BLaER1 treated with 17β-estradiol and CSF1 and Interleukin-3, amounts not matched to agents 10 nM and 100 nM (cell line): ENCODE data around the gene TMEM222.

Source experiments
- H3K27ac ChIP-seq, 11 experiments: shearing (Covaris generic); formaldehyde crosslinking; 2 replicates each; pipeline ENCODE4 v1.8.1; 2022
- H3K27me3 ChIP-seq, 11 experiments: shearing (Covaris generic); formaldehyde crosslinking; 2 replicates each; pipeline ENCODE4 v1.8.1; 2022
- H3K36me3 ChIP-seq, 11 experiments: shearing (Covaris generic); formaldehyde crosslinking; 2 replicates each; pipeline ENCODE4 v1.8.1; 2022
- H3K4me1 ChIP-seq, 10 experiments: shearing (Covaris generic); formaldehyde crosslinking; 2 replicates each; pipeline ENCODE4 v1.8.1; 2022
- H3K4me2 ChIP-seq, 11 experiments: shearing (Covaris generic); formaldehyde crosslinking; 2 replicates each; pipeline ENCODE4 v1.8.1; 2022
- H3K4me3 ChIP-seq, 10 experiments: shearing (Covaris generic); formaldehyde crosslinking; 2 replicates each; pipeline ENCODE4 v1.8.1; 2022
- H3K9ac ChIP-seq, 11 experiments: shearing (Covaris generic); formaldehyde crosslinking; 2 replicates each; pipeline ENCODE4 v1.8.1; 2022
- H3K9me3 ChIP-seq, 11 experiments: shearing (Covaris generic); formaldehyde crosslinking; replicated peaks in 1 of 11; 2 replicates each; pipeline ENCODE4 v1.8.1; 2022
- H4K20me1 ChIP-seq, 11 experiments: shearing (Covaris generic); formaldehyde crosslinking; 2 replicates each; pipeline ENCODE4 v1.8.1; 2022
- Cebpa-rat ChIP-seq, 11 experiments: shearing (Covaris generic); IDR thresholded peaks; 2 replicates each; pipeline ENCODE4 v1.8.1; 2022

Gene TMEM222

DNA sequence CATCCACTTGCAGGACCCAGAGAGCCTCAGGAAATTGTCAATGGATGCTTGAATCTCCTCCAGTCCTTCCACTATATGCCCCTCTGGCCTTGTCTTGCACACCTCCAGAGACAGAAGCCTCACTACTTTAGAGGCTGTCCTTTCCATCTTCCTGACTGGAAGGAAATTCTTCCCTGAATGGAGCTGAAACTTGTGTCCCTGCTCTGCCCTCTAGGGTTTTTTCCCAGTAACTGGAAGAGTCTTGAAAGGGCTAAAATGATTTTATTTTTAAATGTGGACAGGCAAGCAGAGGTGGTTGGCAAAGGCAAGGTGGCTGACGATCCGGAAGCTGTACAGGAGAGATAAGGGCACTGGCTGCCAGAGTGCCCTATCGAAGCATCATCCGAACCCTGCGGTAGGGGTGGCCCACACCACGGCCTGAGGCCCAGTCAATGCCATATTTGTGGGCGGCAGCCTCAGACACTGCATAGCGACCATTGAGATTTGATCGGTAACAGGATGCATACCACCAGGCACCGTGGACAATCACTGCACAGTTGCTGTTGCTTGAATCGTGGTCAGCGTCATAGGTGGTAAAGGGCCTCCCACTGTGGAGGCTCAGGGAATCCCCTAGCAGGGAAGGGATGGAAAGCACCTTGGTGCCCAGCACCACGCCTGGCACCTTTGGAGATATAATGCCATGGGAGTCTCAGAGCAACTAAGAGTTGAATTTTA lies 47.1 kb downstream of the TMEM222 start:
- Histone ChIP-seq H3K9ac (peak overlapping the region in 5 of 11 experiments; percentile 1 to 33 (median 21); a peak in 7 of 22 replicates), H3K27ac (peak overlapping the region in 8 of 11 experiments; percentile 29 to 60 (median 50); a peak in 13 of 22 replicates), H3K27me3 (no peaks in the 10 kb centered on the region), H3K9me3 (no peaks in the 10 kb centered on the region), H3K4me1 (peaks cover 51 to 93% (median 83%) of the 10 kb centered on the region in 10 experiments), H3K36me3 (0 out of 22 replicates have a peak, but pooled peaks cover 0 to 6% (median 0%) of the 10 kb centered on the region in 11 experiments), H3K4me2 (peak overlapping the region; percentile 35 to 100 (median 90)), H3K4me3 (no peak overlapping the region), H4K20me1 (peaks cover 0 to 6% (median 0%) of the 10 kb centered on the region in 11 experiments; a peak in 1 of 22 replicates)
- TF ChIP-seq Cebpa-rat (IDR thresholded peaks at IDR 0.05): 0 out of 22 replicates have a peak, but pooled peaks of 2 of the 11 experiments have one; percentile 8 to 13

DNA sequence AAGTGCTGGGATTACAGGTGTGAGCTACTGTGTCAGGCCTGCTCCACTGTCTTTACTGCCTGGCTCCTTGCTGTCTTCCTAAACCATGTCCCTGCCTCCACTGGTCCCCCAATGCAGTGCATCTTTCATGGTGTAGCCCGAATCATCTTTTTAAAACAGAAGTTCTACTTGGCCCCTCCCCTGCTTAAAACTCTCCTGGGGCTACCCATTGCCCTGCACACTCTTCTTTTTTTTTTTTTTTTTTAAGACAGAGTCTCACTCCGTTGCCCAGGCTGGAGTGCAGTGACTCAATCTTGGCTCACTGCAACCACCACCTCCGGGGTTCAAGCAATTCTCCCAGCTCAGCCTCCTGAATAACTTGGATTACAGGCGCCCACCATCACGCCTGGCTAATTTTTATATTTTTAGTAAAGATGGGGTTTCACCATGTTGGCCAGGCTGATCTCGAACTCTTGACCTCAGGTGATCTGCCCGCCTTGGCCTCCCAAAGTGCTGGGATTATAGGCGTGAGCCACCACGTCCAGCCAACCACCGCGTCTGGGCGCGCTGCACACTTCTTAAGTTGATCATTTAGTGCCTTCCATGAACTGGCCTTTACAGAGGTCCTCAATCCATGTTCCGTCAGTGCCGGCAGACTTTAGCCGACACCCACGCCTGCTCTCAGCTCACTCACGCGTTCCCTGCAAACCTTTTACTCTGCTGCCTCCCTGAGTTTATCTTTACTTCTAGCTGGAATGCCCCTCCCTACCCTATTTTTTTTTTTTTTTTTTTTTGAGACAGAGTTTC lies 50.3 kb downstream of the TMEM222 start:
- Histone ChIP-seq H3K27ac (no peak overlapping the region), H3K4me3 (no peak overlapping the region), H4K20me1 (no peaks in the 10 kb centered on the region), H3K9ac (no peak overlapping the region; a peak in 1 of 22 replicates), H3K9me3 (no peaks in the 10 kb centered on the region), H3K4me1 (peaks cover 34 to 86% (median 76%) of the 10 kb centered on the region in 10 experiments), H3K4me2 (peak overlapping the region in 10 of 11 experiments; percentile 10 to 97 (median 46); a peak in 15 of 22 replicates), H3K36me3 (no peaks in the 10 kb centered on the region), H3K27me3 (no peaks in the 10 kb centered on the region)
- no peak for TF ChIP-seq Cebpa-rat (IDR thresholded peaks at IDR 0.05)

DNA sequence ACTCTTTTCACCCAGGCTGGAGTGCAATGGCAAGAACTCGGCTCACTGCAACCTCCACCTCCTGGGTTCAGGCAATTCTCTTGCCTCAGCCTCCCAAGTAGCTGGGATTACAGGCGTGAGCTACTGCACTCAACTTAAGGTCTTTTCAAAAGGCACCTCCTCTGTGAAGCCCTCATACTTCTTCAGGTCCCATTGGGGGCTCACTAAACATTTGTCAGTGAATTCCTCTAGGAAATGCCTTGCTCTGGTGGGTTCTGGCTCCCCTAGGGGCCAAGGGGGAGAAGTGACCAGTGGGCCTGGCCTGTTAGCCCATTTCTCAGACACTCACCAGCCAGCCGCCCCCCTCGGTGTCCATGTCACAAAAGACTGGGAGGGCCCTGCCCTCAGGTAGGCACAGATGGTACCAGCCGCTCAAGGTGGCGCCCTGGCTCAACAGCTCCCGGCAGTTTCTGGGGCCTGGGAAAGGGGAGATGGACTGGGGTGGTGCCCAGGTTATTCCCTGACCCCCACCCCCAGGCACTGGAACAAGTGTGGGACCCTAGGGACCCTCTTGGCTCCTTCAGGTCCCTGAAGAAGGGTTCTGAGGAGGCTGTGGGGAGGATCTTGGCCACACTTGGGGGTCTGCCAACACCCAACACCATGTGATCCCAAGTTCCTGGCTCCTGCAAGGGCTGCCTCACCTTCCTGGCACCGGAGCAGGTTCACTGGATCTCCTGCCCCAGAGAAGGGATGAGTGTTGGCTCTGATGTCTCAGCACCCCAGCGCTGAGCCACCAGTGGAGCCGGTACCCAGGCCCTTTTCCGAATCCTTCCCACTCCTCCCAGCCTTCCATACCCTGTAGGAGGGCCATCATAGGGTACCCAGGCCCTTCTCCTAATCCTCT lies 51.1 kb downstream of the TMEM222 start:
- Histone ChIP-seq H4K20me1 (no peaks in the 10 kb centered on the region), H3K9me3 (no peaks in the 10 kb centered on the region), H3K4me2 (peak overlapping the region in 8 of 11 experiments; percentile 10 to 97 (median 52); a peak in 11 of 22 replicates), H3K4me1 (peaks cover 32 to 86% (median 74%) of the 10 kb centered on the region in 10 experiments), H3K27ac (peak overlapping the region in 3 of 11 experiments; percentile 5 to 40 (median 30); a peak in 2 of 22 replicates), H3K36me3 (no peaks in the 10 kb centered on the region), H3K9ac (peak overlapping the region in 1 of 11 experiments; percentile 25; a peak in 1 of 22 replicates), H3K4me3 (no peak overlapping the region), H3K27me3 (no peaks in the 10 kb centered on the region)
- no peak for TF ChIP-seq Cebpa-rat (IDR thresholded peaks at IDR 0.05)

DNA sequence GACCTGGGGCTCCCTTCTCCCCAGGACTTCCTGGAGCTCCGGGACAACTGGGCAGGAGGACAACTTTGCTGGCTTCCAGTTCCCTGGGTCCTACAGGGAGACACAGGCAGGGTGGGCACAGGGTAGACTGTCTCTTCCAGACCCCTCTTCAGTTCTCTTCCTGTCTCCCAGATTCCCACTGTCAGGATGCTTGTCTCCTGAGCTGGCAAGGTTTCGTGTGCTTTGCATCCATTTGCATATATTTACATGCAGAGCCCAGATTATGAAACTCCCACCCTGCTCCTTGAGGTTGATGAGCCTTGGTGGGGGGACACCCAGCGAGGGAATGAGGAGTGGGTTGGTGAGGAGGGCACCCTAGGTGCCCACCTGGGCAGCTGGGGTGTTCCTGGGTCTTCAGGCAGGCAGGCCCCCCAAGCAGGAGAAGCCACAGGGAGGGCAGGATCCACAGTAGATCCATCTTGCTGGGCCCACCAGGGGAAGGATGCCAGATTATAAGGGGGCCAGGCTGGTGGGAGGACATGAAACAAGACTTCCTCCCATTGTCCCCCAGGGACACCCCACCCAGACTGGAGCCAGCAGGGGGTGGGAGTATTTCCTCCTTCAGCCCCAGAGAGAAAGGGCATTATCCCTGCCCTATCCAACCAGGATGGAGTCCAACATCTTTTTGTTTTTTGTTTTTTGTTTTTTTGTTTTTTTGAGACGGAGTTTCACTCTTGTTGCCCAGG lies 52.6 kb downstream of the TMEM222 start, which contains the start of gene FCN3:
TSS of gene FCN3 (minus strand) at position 463 of the 725 bp plus-strand sequence. CDS start at position 457, 6 bp downstream.
- TF ChIP-seq Cebpa-rat (IDR thresholded peaks at IDR 0.05): no peak
- no peaks in the 10 kb centered on the region for H3K36me3 ChIP-seq
- H3K4me3 ChIP-seq: no peak within 1 kb of the TSS
- no peaks in the 10 kb centered on the region for H3K9me3 ChIP-seq
- no peaks in the 10 kb centered on the region for H4K20me1 ChIP-seq
- H3K27ac ChIP-seq: peak within 1 kb of the TSS in 5 of 11 experiments; percentile 3 to 59 (median 31); a peak in 7 of 22 replicates
- peak within 1 kb of the TSS in 3 of 11 experiments; percentile 3 to 46 (median 8); a peak in 3 of 22 replicates for H3K9ac ChIP-seq
- H3K27me3 ChIP-seq: no peaks in the 10 kb centered on the region
- peaks cover 19 to 78% (median 65%) of the 10 kb centered on the region in 10 experiments for H3K4me1 ChIP-seq
- peak within 1 kb of the TSS in 10 of 11 experiments; percentile 23 to 97 (median 78); a peak in 19 of 22 replicates for H3K4me2 ChIP-seq

DNA sequence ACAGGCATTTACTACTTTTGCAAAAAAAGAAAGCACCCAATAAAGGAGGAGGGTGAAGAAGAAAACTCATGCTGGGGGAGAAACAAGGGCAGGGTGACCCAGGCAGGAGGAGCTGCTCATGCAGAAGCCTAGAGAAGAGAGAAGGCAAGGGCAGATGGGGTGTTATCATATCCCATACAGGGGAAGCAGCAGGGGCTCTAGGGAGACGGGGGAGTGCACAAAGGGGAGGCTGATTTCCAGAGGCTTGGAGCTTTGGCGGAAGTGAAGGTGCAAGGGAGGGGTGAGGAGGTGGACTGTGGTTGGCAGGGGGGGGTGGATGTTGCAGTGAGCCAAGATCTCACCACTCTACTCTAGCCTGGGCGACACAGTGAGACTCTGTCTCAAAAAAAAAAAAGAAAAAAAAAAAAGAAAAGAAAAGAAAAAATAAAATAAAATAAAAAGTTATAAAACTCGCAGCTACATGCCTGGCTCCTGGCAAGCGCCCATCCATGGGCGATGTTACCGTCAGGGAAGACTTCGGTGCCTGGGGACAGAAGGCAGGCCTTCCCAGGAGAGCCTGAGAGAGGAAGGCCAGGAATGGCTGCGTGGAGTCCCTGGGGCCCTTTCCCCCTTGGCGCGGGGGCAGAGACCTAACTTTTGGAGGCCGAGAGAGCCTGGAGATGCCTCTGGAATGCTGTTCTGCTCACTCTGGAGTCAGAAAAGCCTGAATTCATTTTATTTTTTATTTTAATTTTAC lies 56.0 kb downstream of the TMEM222 start:
- H3K9me3 ChIP-seq: no peaks in the 10 kb centered on the region
- no peaks in the 10 kb centered on the region for H3K27me3 ChIP-seq
- H3K9ac ChIP-seq: peak overlapping the region in 1 of 11 experiments; percentile 18; a peak in 2 of 22 replicates
- H3K4me2 ChIP-seq: peak overlapping the region in 7 of 11 experiments; percentile 17 to 62 (median 25); a peak in 13 of 22 replicates
- H3K4me1 ChIP-seq: peaks cover 17 to 45% (median 35%) of the 10 kb centered on the region in 10 experiments; a peak in 19 of 20 replicates
- H3K4me3 ChIP-seq: no peak overlapping the region
- no peak for TF ChIP-seq Cebpa-rat (IDR thresholded peaks at IDR 0.05)
- H3K27ac ChIP-seq: no peak overlapping the region
- H3K36me3 ChIP-seq: no peaks in the 10 kb centered on the region
- H4K20me1 ChIP-seq: no peaks in the 10 kb centered on the region

DNA sequence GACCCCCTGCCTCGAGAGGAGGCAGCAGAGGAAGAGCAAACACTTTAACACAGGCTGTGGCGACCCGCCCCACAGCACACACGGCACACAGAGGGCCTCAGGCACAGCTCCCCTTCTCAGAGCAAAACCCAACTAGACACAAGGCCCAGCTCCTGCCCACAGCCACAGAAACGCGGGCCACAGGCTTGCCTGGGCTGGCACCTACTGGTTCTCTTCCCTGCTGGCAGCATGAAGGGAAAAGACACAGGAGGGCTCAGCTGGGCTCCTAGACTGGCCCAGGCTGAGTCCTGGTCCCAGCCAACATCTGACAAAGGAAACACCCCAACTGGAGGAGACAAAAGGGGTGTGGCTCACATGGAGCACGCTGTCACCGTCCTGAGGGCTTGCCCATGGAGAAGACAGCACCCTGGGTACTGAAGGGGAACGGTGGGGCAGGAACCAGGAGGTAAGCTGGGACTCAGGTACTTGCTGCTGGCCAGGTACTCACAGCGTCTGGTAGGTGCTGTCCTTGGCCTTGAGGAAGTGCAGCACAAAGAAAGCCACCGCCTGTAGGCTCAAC lies 57.7 kb downstream of the TMEM222 start:
- H3K27ac ChIP-seq: no peak overlapping the region
- peaks cover 15 to 36% (median 22%) of the 10 kb centered on the region in 10 experiments for H3K4me1 ChIP-seq
- H3K27me3 ChIP-seq: no peaks in the 10 kb centered on the region
- peak overlapping the region in 3 of 11 experiments; percentile 5 to 36 (median 30); a peak in 3 of 22 replicates for H3K4me2 ChIP-seq
- no peaks in the 10 kb centered on the region for H4K20me1 ChIP-seq
- no peaks in the 10 kb centered on the region for H3K9me3 ChIP-seq
- H3K4me3 ChIP-seq: no peak overlapping the region
- no peak for TF ChIP-seq Cebpa-rat (IDR thresholded peaks at IDR 0.05)
- no peaks in the 10 kb centered on the region for H3K36me3 ChIP-seq
- H3K9ac ChIP-seq: peak overlapping the region in 2 of 11 experiments; percentile 5 to 9; a peak in 1 of 22 replicates

DNA sequence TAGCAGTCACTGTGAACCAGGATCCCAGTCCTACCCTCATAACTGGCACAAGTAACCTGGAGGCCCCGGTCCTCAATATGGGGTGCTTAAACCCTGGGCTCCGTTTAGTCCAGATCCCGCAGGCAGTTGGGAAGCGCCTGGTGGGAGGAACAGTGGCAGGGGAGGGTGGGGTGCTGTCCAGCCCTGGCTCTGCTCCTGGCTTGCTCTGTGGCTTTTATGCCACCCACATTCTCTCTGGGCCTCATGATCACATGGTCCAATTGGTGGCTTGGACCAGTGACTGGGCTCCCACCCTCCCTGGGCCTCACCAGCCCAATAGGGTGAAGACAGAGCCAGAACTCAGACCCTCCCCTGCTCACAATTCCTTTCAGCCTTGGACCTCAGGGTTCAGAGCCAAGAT lies 58.3 kb downstream of the TMEM222 start:
- H3K9ac ChIP-seq: no peak overlapping the region; a peak in 1 of 22 replicates
- no peak overlapping the region for H3K27ac ChIP-seq
- H3K36me3 ChIP-seq: no peaks in the 10 kb centered on the region
- no peaks in the 10 kb centered on the region for H3K27me3 ChIP-seq
- H3K4me1 ChIP-seq: peaks cover 11 to 31% (median 19%) of the 10 kb centered on the region in 10 experiments; a peak in 19 of 20 replicates
- no peaks in the 10 kb centered on the region for H3K9me3 ChIP-seq
- TF ChIP-seq Cebpa-rat (IDR thresholded peaks at IDR 0.05): no peak
- H3K4me2 ChIP-seq: peak overlapping the region in 3 of 11 experiments; percentile 5 to 36 (median 30); a peak in 5 of 22 replicates
- H3K4me3 ChIP-seq: no peak overlapping the region
- no peaks in the 10 kb centered on the region for H4K20me1 ChIP-seq
